GM23338 (cell line): ENCODE data around the gene PLPP4. TPM values are rescaled to one million over a fixed set of nuclear protein-coding genes. Genes with fewer than 3 reads are reported as not detected.
A peak's percentile ranks its signal among the peaks of the same experiment; 100 is the strongest.

Experiments
- ATAC-seq: fragments of 200-7000 bp; cut with Tn5 transposase; 3 replicates; pipeline ENCODE4 v1.9.1; 2020
- DNase-seq: peaks from one replicate; pipeline ENCODE4 v3.0.0-alpha.2; 2015; ENCODE audit warnings: low spot score
- H2AFZ ChIP-seq: fragments of 200-600 bp; sonication (generic); 2 replicates; pipeline ENCODE4 v1.8.0; 2016; ENCODE audit warnings: antibody characterized with exemption, mild to moderate bottlenecking, moderate library complexity
- H3F3A ChIP-seq: fragments of 200-600 bp; sonication (generic); replicated peaks from 2 replicates; pipeline ENCODE4 v1.8.0; 2017; ENCODE audit warnings: antibody characterized with exemption, mixed run types, low read depth
- H3K27ac ChIP-seq: fragments of 200-600 bp; sonication (generic); 2 replicates; pipeline ENCODE4 v1.6.1; 2016; ENCODE audit warnings: low read depth
- H3K27me3 ChIP-seq: fragments of 200-600 bp; sonication (generic); 2 replicates; pipeline ENCODE4 v1.8.0; 2016; ENCODE audit warnings: mild to moderate bottlenecking, mixed run types, moderate library complexity; ENCODE audit not compliant: insufficient read depth
- H3K36me3 ChIP-seq: fragments of 200-600 bp; sonication (generic); 2 replicates; pipeline ENCODE4 v1.8.0; 2016; ENCODE audit warnings: mild to moderate bottlenecking; ENCODE audit not compliant: insufficient read depth
- H3K4me1 ChIP-seq: fragments of 200-600 bp; sonication (generic); 2 replicates; pipeline ENCODE4 v1.8.0; 2016; ENCODE audit warnings: mild to moderate bottlenecking, moderate library complexity; ENCODE audit not compliant: insufficient read depth
- H3K4me2 ChIP-seq: fragments of 200-600 bp; sonication (generic); 2 replicates; pipeline ENCODE4 v1.7.1; 2017; ENCODE audit warnings: mixed run types
- H3K4me3 ChIP-seq: fragments of 200-600 bp; sonication (generic); 2 replicates; pipeline ENCODE4 v1.6.1; 2016; ENCODE audit warnings: mixed run types
- H3K79me2 ChIP-seq: fragments of 200-600 bp; sonication (generic); replicated peaks from 2 replicates; pipeline ENCODE4 v1.8.0; 2017; ENCODE audit warnings: mild to moderate bottlenecking; ENCODE audit not compliant: insufficient read depth
- H3K9me2 ChIP-seq: fragments of 200-600 bp; sonication (generic); 2 replicates; pipeline ENCODE4 v1.8.0; 2017; ENCODE audit not compliant: insufficient read depth
- H4K20me1 ChIP-seq: fragments of 200-600 bp; sonication (generic); replicated peaks from 2 replicates; pipeline ENCODE4 v1.8.0; 2017; ENCODE audit warnings: mild to moderate bottlenecking; ENCODE audit not compliant: insufficient read depth
- H3K27ac Mint-ChIP-seq: 2 replicates; pipeline ENCODE4 v1.8.0; 2020; ENCODE audit warnings: inconsistent platforms, mild to moderate bottlenecking, moderate library complexity, mixed read lengths
- H3K27me3 Mint-ChIP-seq: 3 replicates; pipeline ENCODE4 v1.8.0; 2022; ENCODE audit warnings: low read depth, mild to moderate bottlenecking, moderate library complexity, mixed read lengths, inconsistent platforms; ENCODE audit not compliant: insufficient read depth, poor library complexity
- H3K36me3 Mint-ChIP-seq: 3 replicates; pipeline ENCODE4 v1.8.0; 2021; ENCODE audit warnings: low read depth, mild to moderate bottlenecking, inconsistent platforms, moderate library complexity, mixed read lengths
- H3K4me1 Mint-ChIP-seq: 3 replicates; pipeline ENCODE4 v1.8.0; 2020; ENCODE audit warnings: mild to moderate bottlenecking, inconsistent platforms, mixed read lengths
- H3K4me3 Mint-ChIP-seq: 3 replicates; pipeline ENCODE4 v1.8.0; 2021; ENCODE audit warnings: moderate library complexity, mild to moderate bottlenecking, inconsistent platforms, mixed read lengths
- H3K9me3 Mint-ChIP-seq: 3 replicates; pipeline ENCODE4 v1.8.0; 2020; ENCODE audit warnings: moderate library complexity, mild to moderate bottlenecking, inconsistent platforms, mixed read lengths
- CREB1 ChIP-seq: fragments of 250-450 bp; sonication (Bioruptor Pico); IDR thresholded peaks from 2 replicates; pipeline ENCODE4 v1.5.0; 2020; ENCODE audit warnings: low read depth, mild to moderate bottlenecking, moderate library complexity
- EZH2 ChIP-seq: fragments of 200-600 bp; sonication (generic); IDR thresholded peaks from one replicate; pipeline ENCODE4 v1.8.0; 2017; ENCODE audit warnings: antibody characterized with exemption, mild to moderate bottlenecking, low read depth; ENCODE audit not compliant: unreplicated experiment
- EZH2phosphoT487 ChIP-seq: fragments of 200-600 bp; sonication (generic); IDR thresholded peaks from one replicate; pipeline ENCODE4 v1.8.1; 2018; ENCODE audit warnings: antibody characterized with exemption; ENCODE audit not compliant: unreplicated experiment
- JUNB ChIP-seq: IDR thresholded peaks from one replicate; pipeline ENCODE4 v1.6.1; 2016; ENCODE audit warnings: antibody characterized with exemption; ENCODE audit not compliant: unreplicated experiment
- NANOG ChIP-seq: IDR thresholded peaks from 2 replicates; pipeline ENCODE4 v1.6.1; 2016; ENCODE audit warnings: antibody characterized with exemption, borderline replicate concordance
- POLR2AphosphoS5 ChIP-seq: IDR thresholded peaks from 2 replicates; pipeline ENCODE4 v1.6.1; 2016; ENCODE audit warnings: antibody characterized with exemption, low read depth
- STAT1 ChIP-seq: IDR thresholded peaks from one replicate; pipeline ENCODE4 v1.6.1; 2016; ENCODE audit warnings: antibody characterized with exemption; ENCODE audit not compliant: unreplicated experiment
- ZNF114 ChIP-seq: fragments of 250-450 bp; sonication (Bioruptor Pico); IDR thresholded peaks from 2 replicates; pipeline ENCODE4 v1.5.0; 2020; ENCODE audit warnings: mild to moderate bottlenecking, moderate library complexity
- ZNF331 ChIP-seq: fragments of 250-450 bp; sonication (Bioruptor Pico); IDR thresholded peaks from 2 replicates; pipeline ENCODE4 v1.5.0; 2020; ENCODE audit warnings: low read depth, mild to moderate bottlenecking, moderate library complexity
- ZNF462 ChIP-seq: fragments of 250-450 bp; sonication (Bioruptor Pico); IDR thresholded peaks from 2 replicates; pipeline ENCODE4 v1.5.0; 2020; ENCODE audit warnings: mild to moderate bottlenecking, moderate library complexity
- polyA plus RNA-seq: library from polyadenylated mRNA; unstranded; fragments of >200 nt; fragmentation: Nextera tagmentation; extraction: Ambion mirVana; gene quantifications from 2 replicates; pipeline ENCODE4 v1.2.1, GENCODE V29; 2016
- total RNA-seq: library from RNA; depleted of rRNA; stranded (reverse); fragments of >200 nt; shearing (Covaris generic); gene quantifications from 2 replicates; pipeline ENCODE4 v1.2.3, GENCODE V29; 2014
- TF ChIP-seq, protein P1 (sequence below): IDR thresholded peaks from 2 replicates; pipeline ENCODE4 v1.6.1; 2016; ENCODE audit warnings: antibody characterized with exemption
- TF ChIP-seq, protein P2 (sequence below), 2 experiments: fragments of 200-600 bp in 1 of 2; sonication (generic) in 1 of 2; conservative IDR thresholded peaks; 2 replicates each; pipeline versions ENCODE4 v1.5.1 to v1.6.1; 2016 to 2017; ENCODE audit warnings: antibody characterized with exemption in 2 of 2, low read depth in 2 of 2, mild to moderate bottlenecking in 2 of 2, moderate library complexity in 1 of 2

Gene PLPP4
- total and polyA plus RNA-seq, 2 experiments from 2014 or later: 0.24 to 0.31 TPM

DNA sequence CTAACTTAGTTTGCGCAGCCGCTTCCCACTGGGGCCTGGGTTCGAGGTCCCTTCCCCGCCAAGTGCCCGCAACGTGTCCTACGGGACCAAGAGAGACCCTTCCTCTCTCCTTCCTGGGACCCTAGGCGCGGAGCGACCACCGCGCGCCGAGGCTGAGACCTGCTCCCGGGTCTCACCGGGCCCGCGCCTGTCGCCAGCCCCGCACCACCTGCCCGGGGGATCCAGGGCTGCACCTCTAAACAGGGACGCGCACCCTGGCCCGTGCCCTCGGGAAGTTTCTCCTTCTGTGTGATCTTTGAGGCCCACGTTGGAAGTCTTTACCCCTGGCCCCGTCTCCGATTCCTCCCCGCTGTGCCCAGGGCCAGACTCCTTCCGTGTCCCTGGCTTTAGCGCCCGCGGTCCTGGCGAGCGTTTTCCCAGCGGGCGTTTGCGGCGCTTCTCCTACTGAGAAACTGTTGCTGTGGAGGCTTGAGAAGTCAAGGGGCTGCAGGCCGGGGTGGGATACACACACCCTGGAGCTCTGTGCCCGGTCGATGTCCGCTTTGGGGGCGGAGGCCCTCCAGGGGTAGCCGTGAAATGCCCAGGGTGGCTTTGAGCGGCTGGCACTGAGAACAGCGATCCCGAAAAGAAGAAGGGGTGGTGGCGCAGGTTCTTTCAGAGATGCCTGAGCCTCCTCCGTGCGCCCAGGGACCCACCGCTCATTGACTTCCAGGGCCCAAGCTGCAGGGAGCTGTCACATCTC, 575 bp downstream of the PLPP4 start (continued):
- TF ChIP-seq, protein P1, sequence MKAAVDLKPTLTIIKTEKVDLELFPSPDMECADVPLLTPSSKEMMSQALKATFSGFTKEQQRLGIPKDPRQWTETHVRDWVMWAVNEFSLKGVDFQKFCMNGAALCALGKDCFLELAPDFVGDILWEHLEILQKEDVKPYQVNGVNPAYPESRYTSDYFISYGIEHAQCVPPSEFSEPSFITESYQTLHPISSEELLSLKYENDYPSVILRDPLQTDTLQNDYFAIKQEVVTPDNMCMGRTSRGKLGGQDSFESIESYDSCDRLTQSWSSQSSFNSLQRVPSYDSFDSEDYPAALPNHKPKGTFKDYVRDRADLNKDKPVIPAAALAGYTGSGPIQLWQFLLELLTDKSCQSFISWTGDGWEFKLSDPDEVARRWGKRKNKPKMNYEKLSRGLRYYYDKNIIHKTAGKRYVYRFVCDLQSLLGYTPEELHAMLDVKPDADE: no peak
- no peak for TF ChIP-seq EZH2phosphoT487
- TF ChIP-seq NANOG: no peak
- TF ChIP-seq ZNF114 (CRISPR knock-in tag): no peak
- TF ChIP-seq CREB1 (CRISPR knock-in tag): no peak
- TF ChIP-seq EZH2: no peak
- no peak for TF ChIP-seq POLR2AphosphoS5

- H3K9me3 Mint-ChIP-seq: no peaks in the 10 kb centered on the region
- no peak for DNase-seq
- peaks cover 47% of the 10 kb centered on the region for H3K27me3 ChIP-seq
- no peaks in the 10 kb centered on the region for H4K20me1 ChIP-seq
- H3F3A ChIP-seq: no peaks in the 10 kb centered on the region
- H3K4me1 Mint-ChIP-seq: peaks cover 10% of the 10 kb centered on the region
- peaks cover 32% of the 10 kb centered on the region for H3K27me3 Mint-ChIP-seq
- no peak overlapping the region for H2AFZ ChIP-seq
- no peak overlapping the region for H3K27ac Mint-ChIP-seq
- no peak overlapping the region for H3K4me3 ChIP-seq
- H3K4me2 ChIP-seq: no peak overlapping the region
- H3K9me2 ChIP-seq: no peaks in the 10 kb centered on the region
- no peak for ATAC-seq
- H3K36me3 ChIP-seq: no peaks in the 10 kb centered on the region
- H3K36me3 Mint-ChIP-seq: no peaks in the 10 kb centered on the region
- H3K79me2 ChIP-seq: no peaks in the 10 kb centered on the region
- H3K27ac ChIP-seq: no peak overlapping the region
- H3K4me1 ChIP-seq: 0 out of 2 replicates have a peak, but pooled peaks cover 4% of the 10 kb centered on the region
- peak overlapping the region; percentile 68; the same call in 1 of the 3 replicates for H3K4me3 Mint-ChIP-seq
- no peak for TF ChIP-seq ZNF462 (CRISPR knock-in tag)
- TF ChIP-seq ZNF331 (CRISPR knock-in tag): no peak
- TF ChIP-seq EZH2phosphoT487: no peak
- TF ChIP-seq STAT1: no peak
- TF ChIP-seq, protein P2, sequence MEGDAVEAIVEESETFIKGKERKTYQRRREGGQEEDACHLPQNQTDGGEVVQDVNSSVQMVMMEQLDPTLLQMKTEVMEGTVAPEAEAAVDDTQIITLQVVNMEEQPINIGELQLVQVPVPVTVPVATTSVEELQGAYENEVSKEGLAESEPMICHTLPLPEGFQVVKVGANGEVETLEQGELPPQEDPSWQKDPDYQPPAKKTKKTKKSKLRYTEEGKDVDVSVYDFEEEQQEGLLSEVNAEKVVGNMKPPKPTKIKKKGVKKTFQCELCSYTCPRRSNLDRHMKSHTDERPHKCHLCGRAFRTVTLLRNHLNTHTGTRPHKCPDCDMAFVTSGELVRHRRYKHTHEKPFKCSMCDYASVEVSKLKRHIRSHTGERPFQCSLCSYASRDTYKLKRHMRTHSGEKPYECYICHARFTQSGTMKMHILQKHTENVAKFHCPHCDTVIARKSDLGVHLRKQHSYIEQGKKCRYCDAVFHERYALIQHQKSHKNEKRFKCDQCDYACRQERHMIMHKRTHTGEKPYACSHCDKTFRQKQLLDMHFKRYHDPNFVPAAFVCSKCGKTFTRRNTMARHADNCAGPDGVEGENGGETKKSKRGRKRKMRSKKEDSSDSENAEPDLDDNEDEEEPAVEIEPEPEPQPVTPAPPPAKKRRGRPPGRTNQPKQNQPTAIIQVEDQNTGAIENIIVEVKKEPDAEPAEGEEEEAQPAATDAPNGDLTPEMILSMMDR (conservative IDR thresholded peaks at IDR 0.05; ENCODE audit: low read depth in 2 of 2): no peak
- no peak for TF ChIP-seq NANOG
- no peak for TF ChIP-seq POLR2AphosphoS5
- TF ChIP-seq CREB1 (CRISPR knock-in tag): no peak
- TF ChIP-seq, protein P1: no peak
- no peak for TF ChIP-seq JUNB
- no peak for TF ChIP-seq EZH2
- TF ChIP-seq ZNF114 (CRISPR knock-in tag): no peak
Measured at GRCh38 chr10:120458432-120458831, 1.4 kb downstream of the PLPP4 start.
